ENCODE measurements around the gene FHDC1. TPM values are rescaled to one million over a fixed set of nuclear protein-coding genes. Genes with fewer than 3 reads are reported as not detected.

FHDC1 gene, protein sequence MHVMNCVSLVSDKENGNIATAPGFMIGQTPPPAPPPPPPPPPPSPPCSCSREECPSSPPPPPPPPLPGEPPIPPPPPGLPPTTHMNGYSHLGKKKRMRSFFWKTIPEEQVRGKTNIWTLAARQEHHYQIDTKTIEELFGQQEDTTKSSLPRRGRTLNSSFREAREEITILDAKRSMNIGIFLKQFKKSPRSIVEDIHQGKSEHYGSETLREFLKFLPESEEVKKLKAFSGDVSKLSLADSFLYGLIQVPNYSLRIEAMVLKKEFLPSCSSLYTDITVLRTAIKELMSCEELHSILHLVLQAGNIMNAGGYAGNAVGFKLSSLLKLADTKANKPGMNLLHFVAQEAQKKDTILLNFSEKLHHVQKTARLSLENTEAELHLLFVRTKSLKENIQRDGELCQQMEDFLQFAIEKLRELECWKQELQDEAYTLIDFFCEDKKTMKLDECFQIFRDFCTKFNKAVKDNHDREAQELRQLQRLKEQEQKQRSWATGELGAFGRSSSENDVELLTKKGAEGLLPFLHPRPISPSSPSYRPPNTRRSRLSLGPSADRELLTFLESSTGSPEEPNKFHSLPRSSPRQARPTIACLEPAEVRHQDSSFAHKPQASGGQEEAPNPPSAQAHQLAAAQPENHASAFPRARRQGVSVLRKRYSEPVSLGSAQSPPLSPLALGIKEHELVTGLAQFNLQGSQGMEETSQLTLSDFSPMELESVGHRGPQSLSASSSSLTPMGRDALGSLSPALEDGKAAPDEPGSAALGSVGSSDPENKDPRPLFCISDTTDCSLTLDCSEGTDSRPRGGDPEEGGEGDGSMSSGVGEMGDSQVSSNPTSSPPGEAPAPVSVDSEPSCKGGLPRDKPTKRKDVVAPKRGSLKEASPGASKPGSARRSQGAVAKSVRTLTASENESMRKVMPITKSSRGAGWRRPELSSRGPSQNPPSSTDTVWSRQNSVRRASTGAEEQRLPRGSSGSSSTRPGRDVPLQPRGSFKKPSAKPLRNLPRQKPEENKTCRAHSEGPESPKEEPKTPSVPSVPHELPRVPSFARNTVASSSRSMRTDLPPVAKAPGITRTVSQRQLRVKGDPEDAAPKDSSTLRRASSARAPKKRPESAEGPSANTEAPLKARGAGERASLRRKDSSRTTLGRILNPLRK
- total RNA-seq (2021) (15.5 to 18.1 TPM (median 17.1 TPM) in 3 replicates), Bru-seq, nascent RNA (percentile 79 among the genes with signal in this experiment)
- long read RNA-seq, experiment 1, full-length matches to known transcripts, result 21 of 71 reads
- long read RNA-seq, experiment 1, partial matches to known transcripts, result 40 of 71 reads
- long read RNA-seq, experiment 1, other reads (novel, unspliced or antisense), result 10 of 71 reads
- long read RNA-seq, experiment 2, full-length matches to known transcripts, result 1 of 24 reads
- long read RNA-seq, experiment 2, partial matches to known transcripts, result 0 of 24 reads
- long read RNA-seq, experiment 2, other reads (novel, unspliced or antisense), result 23 of 24 reads
- long read RNA-seq, experiment 3, partial matches to known transcripts, result 1 of 2 reads
- long read RNA-seq, experiment 3, other reads (novel, unspliced or antisense), result 1 of 2 reads

DNA sequence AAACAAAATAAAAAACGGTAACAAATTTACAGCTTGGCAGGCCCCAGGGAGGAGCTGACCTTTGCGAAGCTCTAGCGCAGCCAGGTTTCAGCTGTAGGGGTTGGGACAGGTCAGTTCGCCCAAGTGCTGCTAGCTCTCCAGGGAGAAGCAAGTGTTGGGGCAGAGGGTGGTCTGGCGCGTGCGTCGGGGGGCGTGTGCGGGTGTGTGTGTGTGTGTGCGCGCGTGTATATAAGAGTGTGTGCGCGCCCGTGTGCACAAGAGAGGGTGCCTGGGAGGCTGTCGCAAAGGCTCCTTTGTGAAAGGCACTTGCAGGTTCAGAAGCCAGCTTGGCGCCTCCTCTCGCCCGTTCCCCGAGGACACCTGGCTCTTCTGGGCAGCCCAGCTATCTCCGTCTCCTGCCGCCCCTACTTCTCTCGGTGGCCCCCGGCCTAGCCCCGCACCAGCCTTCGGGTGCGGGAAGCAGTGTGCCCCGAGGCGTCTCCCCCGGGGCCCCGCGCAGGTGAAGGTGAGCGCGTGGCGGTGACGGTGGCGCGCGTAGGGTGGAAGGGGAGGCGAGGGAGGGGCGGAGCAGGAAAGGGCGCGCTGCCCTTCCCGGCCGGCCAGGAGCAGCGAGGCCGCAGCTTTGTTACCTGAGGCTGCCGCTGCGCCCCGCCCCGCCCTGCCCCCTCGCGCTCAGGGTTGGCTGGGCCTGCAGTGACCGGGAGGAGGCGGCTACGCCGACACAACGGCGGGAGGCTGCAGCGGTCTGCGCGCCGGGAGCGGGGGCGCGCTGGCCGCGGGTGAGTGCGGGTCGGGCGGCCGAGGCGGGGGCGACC, at the start of gene FHDC1:
FHDC1 (plus strand) TSS at position 693 of the 815 bp plus-strand sequence. CDS start 6,735 bp downstream, outside the sequence.
- Mint-ChIP-seq H3K4me3 (peak within 1 kb of the TSS; percentile 84), H3K36me3 (no peaks in the 10 kb centered on the region), H3K27ac (peak within 1 kb of the TSS; percentile 81), H3K4me1 (peaks cover 49% of the 10 kb centered on the region), H3K9me3 (no peaks in the 10 kb centered on the region), H3K27me3 (ENCODE audit: low read depth) (peaks cover 27% of the 10 kb centered on the region)
- ATAC-seq (peak; percentile 81), DNase-seq (ENCODE audit: low spot score) (peak; percentile 86)
- ChIA-PET POLR2A (interaction anchor here (0.6 to 3.2 kb wide), 11 partner anchors 9 to 324 kb away, joined by 3 to 18 read pairs (median 4); partner anchors contain the start of genes ARFIP1 and TIGD4), CTCF (interaction anchor here (0.6 to 3.6 kb wide), 25 partner anchors 9 to 530 kb away, joined by 3 to 31 read pairs (median 4); partner anchors contain the start of genes ARFIP1, TIGD4 and TMEM131L)
- TF ChIP-seq, protein P1, sequence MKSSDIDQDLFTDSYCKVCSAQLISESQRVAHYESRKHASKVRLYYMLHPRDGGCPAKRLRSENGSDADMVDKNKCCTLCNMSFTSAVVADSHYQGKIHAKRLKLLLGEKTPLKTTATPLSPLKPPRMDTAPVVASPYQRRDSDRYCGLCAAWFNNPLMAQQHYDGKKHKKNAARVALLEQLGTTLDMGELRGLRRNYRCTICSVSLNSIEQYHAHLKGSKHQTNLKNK (CRISPR knock-in tag; IDR thresholded peaks at IDR 0.05), result no peak
- TF ChIP-seq SMAD4 (CRISPR knock-in tag; IDR thresholded peaks at IDR 0.05) (no peak), GABPB1 (CRISPR knock-in tag; IDR thresholded peaks at IDR 0.05) (no peak), NR2C2 (CRISPR knock-in tag; IDR thresholded peaks at IDR 0.05) (no peak), NFATC4 (CRISPR knock-in tag; IDR thresholded peaks at IDR 0.05) (no peak), MYBL2 (CRISPR knock-in tag; IDR thresholded peaks at IDR 0.05) (peak; percentile 93), ATF1 (CRISPR knock-in tag; IDR thresholded peaks at IDR 0.05) (no peak), NR1H2 (CRISPR knock-in tag; IDR thresholded peaks at IDR 0.05) (no peak), CBFB (CRISPR knock-in tag; IDR thresholded peaks at IDR 0.05; ENCODE audit: low read depth) (no peak), CREB1 (CRISPR knock-in tag; IDR thresholded peaks at IDR 0.05) (no peak), TP53 (CRISPR knock-in tag; IDR thresholded peaks at IDR 0.05) (no peak), ZNF416 (CRISPR knock-in tag; IDR thresholded peaks at IDR 0.05) (no peak), CREM (CRISPR knock-in tag; IDR thresholded peaks at IDR 0.05) (no peak), RELA (CRISPR knock-in tag; IDR thresholded peaks at IDR 0.05; ENCODE audit: borderline replicate concordance) (no peak), ESRRA (CRISPR knock-in tag; IDR thresholded peaks at IDR 0.05; ENCODE audit: borderline replicate concordance) (no peak), HMGA2 (CRISPR knock-in tag; IDR thresholded peaks at IDR 0.05) (no peak), NFE2L1 (CRISPR knock-in tag; IDR thresholded peaks at IDR 0.05) (no peak), FOXK1 (CRISPR knock-in tag; IDR thresholded peaks at IDR 0.05) (peak; percentile 88)
- TF ChIP-seq, protein P2, sequence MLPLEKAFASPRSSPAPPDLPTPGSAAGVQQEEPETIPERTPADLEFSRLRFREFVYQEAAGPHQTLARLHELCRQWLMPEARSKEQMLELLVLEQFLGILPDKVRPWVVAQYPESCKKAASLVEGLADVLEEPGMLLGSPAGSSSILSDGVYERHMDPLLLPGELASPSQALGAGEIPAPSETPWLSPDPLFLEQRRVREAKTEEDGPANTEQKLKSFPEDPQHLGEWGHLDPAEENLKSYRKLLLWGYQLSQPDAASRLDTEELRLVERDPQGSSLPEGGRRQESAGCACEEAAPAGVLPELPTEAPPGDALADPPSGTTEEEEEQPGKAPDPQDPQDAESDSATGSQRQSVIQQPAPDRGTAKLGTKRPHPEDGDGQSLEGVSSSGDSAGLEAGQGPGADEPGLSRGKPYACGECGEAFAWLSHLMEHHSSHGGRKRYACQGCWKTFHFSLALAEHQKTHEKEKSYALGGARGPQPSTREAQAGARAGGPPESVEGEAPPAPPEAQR (CRISPR knock-in tag; IDR thresholded peaks at IDR 0.05), result no peak
- TF ChIP-seq, protein P3, sequence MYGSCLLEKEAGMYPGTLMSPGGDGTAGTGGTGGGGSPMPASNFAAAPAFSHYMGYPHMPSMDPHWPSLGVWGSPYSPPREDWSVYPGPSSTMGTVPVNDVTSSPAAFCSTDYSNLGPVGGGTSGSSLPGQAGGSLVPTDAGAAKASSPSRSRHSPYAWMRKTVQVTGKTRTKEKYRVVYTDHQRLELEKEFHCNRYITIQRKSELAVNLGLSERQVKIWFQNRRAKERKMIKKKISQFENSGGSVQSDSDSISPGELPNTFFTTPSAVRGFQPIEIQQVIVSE (CRISPR knock-in tag; IDR thresholded peaks at IDR 0.05; ENCODE audit: borderline replicate concordance), result no peak
- TF ChIP-seq, protein P4, sequence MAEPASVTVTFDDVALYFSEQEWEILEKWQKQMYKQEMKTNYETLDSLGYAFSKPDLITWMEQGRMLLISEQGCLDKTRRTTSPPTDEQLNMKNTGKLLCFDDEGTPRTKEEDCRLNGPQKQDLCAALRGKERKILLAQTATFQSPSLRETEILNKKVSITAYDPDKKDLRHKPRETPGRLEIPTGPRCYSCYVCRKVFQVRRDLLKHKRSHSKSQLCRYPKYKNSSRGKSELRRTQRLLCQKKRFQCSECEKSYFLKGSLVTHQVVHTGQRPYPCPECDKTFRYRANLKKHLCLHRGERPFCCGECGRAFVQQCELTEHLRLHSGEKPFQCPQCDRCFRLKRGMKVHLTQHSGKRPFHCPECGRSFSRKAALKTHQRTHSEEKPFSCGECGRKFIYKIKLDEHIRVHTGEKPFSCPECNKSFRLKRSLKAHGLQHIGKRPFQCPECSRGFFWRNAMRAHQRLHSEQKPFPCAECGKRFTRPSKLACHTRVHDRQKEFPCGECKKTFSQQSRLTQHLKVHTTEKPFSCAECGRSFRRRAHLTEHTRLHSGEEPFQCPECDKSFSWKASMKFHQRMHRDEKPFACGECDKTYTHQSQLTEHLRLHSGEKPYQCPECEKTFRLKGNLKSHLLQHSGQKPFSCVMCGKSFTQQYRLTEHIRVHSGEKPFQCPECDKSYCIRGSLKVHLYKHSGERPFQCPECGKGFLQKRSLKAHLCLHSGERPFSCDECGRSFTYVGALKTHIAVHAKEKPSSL (CRISPR knock-in tag; conservative IDR thresholded peaks at IDR 0.05), result no peak
- TF ChIP-seq, protein P5, sequence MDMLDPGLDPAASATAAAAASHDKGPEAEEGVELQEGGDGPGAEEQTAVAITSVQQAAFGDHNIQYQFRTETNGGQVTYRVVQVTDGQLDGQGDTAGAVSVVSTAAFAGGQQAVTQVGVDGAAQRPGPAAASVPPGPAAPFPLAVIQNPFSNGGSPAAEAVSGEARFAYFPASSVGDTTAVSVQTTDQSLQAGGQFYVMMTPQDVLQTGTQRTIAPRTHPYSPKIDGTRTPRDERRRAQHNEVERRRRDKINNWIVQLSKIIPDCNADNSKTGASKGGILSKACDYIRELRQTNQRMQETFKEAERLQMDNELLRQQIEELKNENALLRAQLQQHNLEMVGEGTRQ (CRISPR knock-in tag; IDR thresholded peaks at IDR 0.05), result no peak; the same call in 1 of the 2 replicates
- TF ChIP-seq, protein P6, sequence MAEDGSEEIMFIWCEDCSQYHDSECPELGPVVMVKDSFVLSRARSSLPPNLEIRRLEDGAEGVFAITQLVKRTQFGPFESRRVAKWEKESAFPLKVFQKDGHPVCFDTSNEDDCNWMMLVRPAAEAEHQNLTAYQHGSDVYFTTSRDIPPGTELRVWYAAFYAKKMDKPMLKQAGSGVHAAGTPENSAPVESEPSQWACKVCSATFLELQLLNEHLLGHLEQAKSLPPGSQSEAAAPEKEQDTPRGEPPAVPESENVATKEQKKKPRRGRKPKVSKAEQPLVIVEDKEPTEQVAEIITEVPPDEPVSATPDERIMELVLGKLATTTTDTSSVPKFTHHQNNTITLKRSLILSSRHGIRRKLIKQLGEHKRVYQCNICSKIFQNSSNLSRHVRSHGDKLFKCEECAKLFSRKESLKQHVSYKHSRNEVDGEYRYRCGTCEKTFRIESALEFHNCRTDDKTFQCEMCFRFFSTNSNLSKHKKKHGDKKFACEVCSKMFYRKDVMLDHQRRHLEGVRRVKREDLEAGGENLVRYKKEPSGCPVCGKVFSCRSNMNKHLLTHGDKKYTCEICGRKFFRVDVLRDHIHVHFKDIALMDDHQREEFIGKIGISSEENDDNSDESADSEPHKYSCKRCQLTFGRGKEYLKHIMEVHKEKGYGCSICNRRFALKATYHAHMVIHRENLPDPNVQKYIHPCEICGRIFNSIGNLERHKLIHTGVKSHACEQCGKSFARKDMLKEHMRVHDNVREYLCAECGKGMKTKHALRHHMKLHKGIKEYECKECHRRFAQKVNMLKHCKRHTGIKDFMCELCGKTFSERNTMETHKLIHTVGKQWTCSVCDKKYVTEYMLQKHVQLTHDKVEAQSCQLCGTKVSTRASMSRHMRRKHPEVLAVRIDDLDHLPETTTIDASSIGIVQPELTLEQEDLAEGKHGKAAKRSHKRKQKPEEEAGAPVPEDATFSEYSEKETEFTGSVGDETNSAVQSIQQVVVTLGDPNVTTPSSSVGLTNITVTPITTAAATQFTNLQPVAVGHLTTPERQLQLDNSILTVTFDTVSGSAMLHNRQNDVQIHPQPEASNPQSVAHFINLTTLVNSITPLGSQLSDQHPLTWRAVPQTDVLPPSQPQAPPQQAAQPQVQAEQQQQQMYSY (CRISPR knock-in tag; IDR thresholded peaks at IDR 0.05), result no peak

Measured in WTC11 (cell line).